GM18502 (cell line): ENCODE results near the gene MAP1S.

Source experiments
- ATAC-seq: cut with Tn5 transposase; IDR thresholded peaks from one replicate; pipeline ENCODE4 v1.9.1; 2021; ENCODE audit warnings: mild to moderate bottlenecking; ENCODE audit not compliant: unreplicated experiment, poor library complexity

Gene MAP1S

GRCh38 chr19:17688853-17689595 is 30.3 kb upstream of the MAP1S start:
- ATAC-seq = no peak

- no peak for ATAC-seq
Observed at GRCh38 chr19:17692566-17692965, 26.7 kb upstream of the MAP1S start.

GRCh38 chr19:17695198-17695597 is 24.1 kb upstream of the MAP1S start:
- ATAC-seq = no peak

- no peak for ATAC-seq
Observed at GRCh38 chr19:17703824-17704463, 15.3 kb upstream of the MAP1S start.

- ATAC-seq = no peak
Observed at GRCh38 chr19:17706750-17707181, 12.5 kb upstream of the MAP1S start.

- no peak for ATAC-seq
Observed at GRCh38 chr19:17711851-17712250, 7.4 kb upstream of the MAP1S start.

GRCh38 chr19:17716309-17716929 is 2.9 kb upstream of the MAP1S start:
- no peak for ATAC-seq

GRCh38 chr19:17718550-17718946 is 732 bp upstream of the MAP1S start:
- no peak for ATAC-seq

- peak; percentile 8 for ATAC-seq
Observed at GRCh38 chr19:17719730-17720400, 585 bp downstream of the MAP1S start.

- no peak for ATAC-seq
Observed at GRCh38 chr19:17720440-17720839, 1.2 kb downstream of the MAP1S start.

GRCh38 chr19:17721111-17721628 is 1.9 kb downstream of the MAP1S start:
- no peak for ATAC-seq

- no peak for ATAC-seq
Observed at GRCh38 chr19:17721821-17722220, 2.5 kb downstream of the MAP1S start.

GRCh38 chr19:17722655-17723240 is 3.5 kb downstream of the MAP1S start:
- ATAC-seq = no peak

GRCh38 chr19:17724655-17725054 is 5.4 kb downstream of the MAP1S start:
- ATAC-seq = no peak

GRCh38 chr19:17725422-17726078 is 6.3 kb downstream of the MAP1S start:
- ATAC-seq = no peak

GRCh38 chr19:17726136-17726741 is 7.0 kb downstream of the MAP1S start:
- no peak for ATAC-seq

GRCh38 chr19:17726964-17727773 is 7.9 kb downstream of the MAP1S start:
- ATAC-seq = no peak

- no peak for ATAC-seq
Observed at GRCh38 chr19:17727843-17728242, 8.6 kb downstream of the MAP1S start.

- ATAC-seq = no peak
Observed at GRCh38 chr19:17733127-17733526, 13.8 kb downstream of the MAP1S start.
